ENCODE data around the gene TARM1.

Gene TARM1

DNA sequence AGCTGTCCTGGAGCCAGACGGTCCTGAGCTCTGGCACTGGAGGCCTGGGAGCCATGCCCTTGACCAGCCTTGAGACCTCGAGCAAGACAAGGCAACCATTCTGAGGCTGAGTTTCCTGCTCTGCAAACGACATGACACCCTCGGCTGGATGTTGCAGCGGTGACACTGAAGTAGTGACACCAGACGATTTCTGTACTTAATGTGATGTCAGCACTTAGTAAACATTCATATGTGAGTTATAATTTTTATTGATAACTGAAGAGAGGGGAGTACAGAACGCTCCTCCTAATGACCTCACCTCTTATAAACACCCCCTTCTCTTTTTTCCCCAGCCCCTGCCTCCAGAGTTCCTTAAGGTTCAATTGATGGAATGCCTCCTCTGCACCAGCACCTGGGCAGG, 27.3 kb upstream of the TARM1 start:
- no peak for TF ChIP-seq CTCF (IDR thresholded peaks at IDR 0.05; ENCODE audit: low read depth, low read length, missing control alignments)
- no peak overlapping the region for H3K4me3 ChIP-seq (ENCODE audit: low read depth, low read length)
- no peak for DNase-seq (ENCODE audit: low read depth)

DNA sequence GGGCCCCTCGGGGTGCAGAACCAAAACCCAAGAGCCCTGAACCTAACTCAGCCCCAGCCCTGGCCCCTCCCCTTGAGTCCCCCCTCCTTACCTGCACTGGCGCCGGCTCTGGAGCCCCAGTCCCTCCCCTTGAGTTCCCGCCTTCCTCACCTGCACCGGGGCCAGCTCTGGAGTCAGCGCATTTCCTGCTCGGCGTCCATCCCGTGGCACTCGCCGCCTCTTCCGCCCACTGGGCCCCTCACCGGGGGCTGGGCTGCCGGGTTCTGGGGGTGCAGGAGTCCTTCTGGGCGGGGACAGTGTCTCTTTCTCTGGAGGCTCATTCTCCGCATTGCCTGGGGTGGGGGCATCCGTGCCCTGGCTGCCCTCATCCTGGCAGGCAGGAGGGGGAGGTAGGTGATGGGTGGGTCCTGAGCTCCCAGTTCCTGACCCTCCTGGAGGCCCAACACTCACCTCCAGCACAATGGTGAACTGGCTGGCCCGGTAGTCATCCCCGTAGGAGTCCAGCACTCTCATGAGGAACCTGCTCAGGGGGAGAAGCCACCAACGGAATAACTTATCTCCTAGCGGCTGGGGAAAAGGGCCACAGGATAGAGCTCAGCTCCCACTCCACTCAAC, 26.8 kb upstream of the TARM1 start:
- DNase-seq (ENCODE audit: low read depth) = no peak
- TF ChIP-seq CTCF (IDR thresholded peaks at IDR 0.05; ENCODE audit: low read depth, low read length, missing control alignments) = no peak
- no peak overlapping the region for H3K4me3 ChIP-seq (ENCODE audit: low read depth, low read length)

DNA sequence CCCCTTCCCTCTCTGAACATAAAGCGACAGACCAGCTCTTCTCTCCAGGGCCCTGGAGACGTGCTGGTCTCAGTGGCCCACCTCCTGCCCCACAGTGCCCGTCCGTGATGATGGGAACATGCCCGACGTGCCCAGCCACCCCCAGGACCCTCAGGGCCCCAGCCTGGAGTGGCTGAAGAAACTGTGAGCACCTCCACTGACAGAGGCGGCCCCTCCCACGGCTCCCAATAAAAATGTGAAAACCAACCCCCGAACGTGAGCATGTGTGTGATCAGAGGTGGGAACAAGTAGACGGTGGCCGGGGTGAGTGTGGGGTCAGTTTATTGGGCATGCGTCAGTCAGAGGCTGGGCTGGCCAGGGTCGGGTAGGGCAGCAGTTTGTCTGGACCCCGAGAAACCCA, 25.6 kb upstream of the TARM1 start:
- TF ChIP-seq CTCF (IDR thresholded peaks at IDR 0.05; ENCODE audit: low read depth, low read length, missing control alignments) = no peak
- H3K4me3 ChIP-seq (ENCODE audit: low read depth, low read length) = no peak overlapping the region
- no peak for DNase-seq (ENCODE audit: low read depth)

- TF ChIP-seq CTCF (IDR thresholded peaks at IDR 0.05; ENCODE audit: low read depth, low read length, missing control alignments) = no peak
- H3K4me3 ChIP-seq (ENCODE audit: low read depth, low read length) = no peak overlapping the region
- DNase-seq (ENCODE audit: low read depth) = no peak
These were observed 24.6 kb upstream of the TARM1 start for GRCh38 chr19:54105796-54106195.

DNA sequence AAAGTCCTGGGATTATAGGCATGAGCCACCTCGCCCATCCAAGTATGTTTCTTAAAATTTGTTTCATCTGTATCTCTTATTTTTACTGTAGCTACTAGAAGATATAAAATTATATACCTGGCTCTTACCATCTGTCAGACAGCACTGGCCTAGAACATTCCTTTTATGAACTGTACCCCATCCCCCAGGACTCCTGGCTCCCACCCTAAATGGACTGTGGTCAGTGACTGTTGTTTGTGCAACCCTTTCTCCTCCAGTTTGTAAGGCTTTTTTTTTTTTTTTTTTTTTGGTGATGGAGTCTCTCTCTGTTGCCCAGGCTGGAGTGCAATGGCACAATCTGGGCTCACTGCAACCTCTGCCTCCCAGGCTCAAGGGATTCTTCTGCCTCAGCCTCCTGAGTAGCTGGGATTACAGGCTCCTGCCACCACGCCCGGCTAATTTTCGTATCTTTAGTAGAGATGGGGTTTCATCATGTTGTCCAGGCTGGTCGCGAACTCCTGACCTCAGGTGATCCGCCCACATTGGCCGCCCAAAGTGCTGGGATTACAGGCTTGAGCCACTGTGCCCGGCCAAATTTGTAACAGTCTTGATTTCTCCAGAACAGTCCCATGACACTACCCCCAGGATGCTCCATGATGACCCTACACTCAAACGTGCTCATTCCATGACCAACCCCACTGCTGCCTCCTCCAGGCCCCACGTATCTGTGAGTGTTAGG, 24.0 kb upstream of the TARM1 start:
- H3K4me3 ChIP-seq (ENCODE audit: low read depth, low read length) = no peak overlapping the region
- TF ChIP-seq CTCF (IDR thresholded peaks at IDR 0.05; ENCODE audit: low read depth, low read length, missing control alignments) = no peak
- DNase-seq (ENCODE audit: low read depth) = no peak

DNA sequence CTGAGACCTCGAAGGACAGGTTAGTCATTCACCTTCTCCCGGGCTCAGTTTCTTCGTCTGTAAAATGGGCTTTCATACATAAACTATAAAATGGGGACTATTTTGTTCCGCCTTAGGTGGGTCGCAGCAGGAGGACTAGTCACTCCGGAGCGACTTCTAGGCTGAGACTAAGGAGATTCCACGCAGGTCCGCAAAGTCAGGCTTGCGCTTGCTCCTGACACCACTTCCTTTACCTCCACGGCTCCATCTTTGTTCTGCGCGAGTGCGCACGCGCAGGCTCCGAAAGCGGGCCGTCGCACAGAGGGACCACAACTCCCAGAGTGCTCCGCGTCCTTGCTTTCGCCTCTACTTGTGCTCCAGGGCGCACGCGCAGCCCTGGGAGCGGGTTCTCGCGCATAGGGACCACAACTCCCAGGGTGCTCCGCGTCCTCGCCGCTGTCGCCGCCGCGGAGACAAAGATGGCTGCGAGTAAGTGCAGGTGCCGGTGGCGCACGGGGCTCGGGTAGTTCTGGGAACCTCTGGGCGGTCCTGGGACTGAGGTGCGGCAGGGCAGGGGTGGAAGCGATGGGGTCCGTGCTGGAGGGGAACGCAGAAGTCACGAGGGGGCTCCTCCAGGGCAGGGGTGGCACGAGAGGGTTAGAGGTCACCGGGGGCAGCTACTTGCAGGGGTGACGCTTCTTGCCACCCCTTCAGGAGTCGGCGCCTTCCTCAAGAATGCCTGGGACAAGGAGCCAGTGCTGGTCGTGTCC, 21.4 kb upstream of the TARM1 start, which contains the start of gene NDUFA3:
Gene NDUFA3, plus strand, starts transcription at position 435 of the 749 bp plus-strand sequence. Its CDS starts 24 bp downstream, at position 459.
- peak within 1 kb of the TSS; percentile 81 for H3K4me3 ChIP-seq (ENCODE audit: low read depth, low read length)
- DNase-seq (ENCODE audit: low read depth) = peak; percentile 96
- no peak for TF ChIP-seq CTCF (IDR thresholded peaks at IDR 0.05; ENCODE audit: low read depth, low read length, missing control alignments)

Measured in GM12864 (cell line).